ENCODE results near the gene TSPEAR.
A peak's percentile ranks its signal among the peaks of the same experiment; 100 is the strongest.
"Not testable (repeated sequence)": the region's sequence is repeated elsewhere in the genome, so short reads cannot be mapped to it uniquely, and the experiment has no call there.

TSPEAR gene

DNA sequence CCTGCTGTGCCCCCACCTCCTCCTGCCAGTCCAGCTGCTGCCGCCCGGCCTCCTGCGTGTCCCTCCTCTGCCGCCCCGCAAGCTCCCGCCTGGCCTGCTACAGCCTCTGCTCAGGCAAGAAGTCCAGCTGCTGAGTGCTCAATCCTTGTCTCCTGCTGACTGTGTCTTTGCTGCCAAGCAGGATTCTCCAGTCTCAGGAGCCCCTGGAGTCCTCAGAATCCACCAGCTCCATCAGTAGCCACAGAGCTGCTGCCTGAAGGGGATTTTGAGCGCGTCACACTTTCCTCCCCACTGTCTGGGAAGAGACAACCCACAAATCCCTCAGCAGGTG is 64.2 kb downstream of the TSPEAR start:
- TF ChIP-seq, protein P1, sequence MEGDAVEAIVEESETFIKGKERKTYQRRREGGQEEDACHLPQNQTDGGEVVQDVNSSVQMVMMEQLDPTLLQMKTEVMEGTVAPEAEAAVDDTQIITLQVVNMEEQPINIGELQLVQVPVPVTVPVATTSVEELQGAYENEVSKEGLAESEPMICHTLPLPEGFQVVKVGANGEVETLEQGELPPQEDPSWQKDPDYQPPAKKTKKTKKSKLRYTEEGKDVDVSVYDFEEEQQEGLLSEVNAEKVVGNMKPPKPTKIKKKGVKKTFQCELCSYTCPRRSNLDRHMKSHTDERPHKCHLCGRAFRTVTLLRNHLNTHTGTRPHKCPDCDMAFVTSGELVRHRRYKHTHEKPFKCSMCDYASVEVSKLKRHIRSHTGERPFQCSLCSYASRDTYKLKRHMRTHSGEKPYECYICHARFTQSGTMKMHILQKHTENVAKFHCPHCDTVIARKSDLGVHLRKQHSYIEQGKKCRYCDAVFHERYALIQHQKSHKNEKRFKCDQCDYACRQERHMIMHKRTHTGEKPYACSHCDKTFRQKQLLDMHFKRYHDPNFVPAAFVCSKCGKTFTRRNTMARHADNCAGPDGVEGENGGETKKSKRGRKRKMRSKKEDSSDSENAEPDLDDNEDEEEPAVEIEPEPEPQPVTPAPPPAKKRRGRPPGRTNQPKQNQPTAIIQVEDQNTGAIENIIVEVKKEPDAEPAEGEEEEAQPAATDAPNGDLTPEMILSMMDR (IDR thresholded peaks at IDR 0.05; ENCODE audit: unreplicated experiment in 3 of 3) = no peak
- peaks cover 12% of the 10 kb centered on the region for H3K27me3 Mint-ChIP-seq (ENCODE audit: low read depth)
- peak overlapping the region in 1 of 3 experiments; percentile 31 for H3K27ac Mint-ChIP-seq
- H3K4me3 Mint-ChIP-seq = no peak overlapping the region
- peaks cover 33% of the 10 kb centered on the region for H3K9me3 Mint-ChIP-seq
- peaks cover 11% of the 10 kb centered on the region for H3K4me1 Mint-ChIP-seq
- peaks cover 11% of the 10 kb centered on the region for H3K36me3 Mint-ChIP-seq (ENCODE audit: low read depth)

- H3K27ac Mint-ChIP-seq = peak within 1 kb of the TSS in 1 of 3 experiments; percentile 31
- H3K4me1 Mint-ChIP-seq = peaks cover 11% of the 10 kb centered on the region
- H3K27me3 Mint-ChIP-seq (ENCODE audit: low read depth) = peaks cover 12% of the 10 kb centered on the region
- H3K36me3 Mint-ChIP-seq (ENCODE audit: low read depth) = peaks cover 11% of the 10 kb centered on the region
- H3K9me3 Mint-ChIP-seq = peaks cover 36% of the 10 kb centered on the region
- H3K4me3 Mint-ChIP-seq = not testable (repeated sequence)
Observed at GRCh38 chr21:44646366-44647221, 64.8 kb downstream of the TSPEAR start, which contains the start of gene KRTAP10-11. TSS of gene KRTAP10-11 (plus strand) at chr21:44646414. CDS start at chr21:44646459, 45 bp downstream.

- H3K27ac Mint-ChIP-seq = no peak overlapping the region
- H3K9me3 Mint-ChIP-seq = peaks cover 51% of the 10 kb centered on the region
- no peak overlapping the region for H3K4me3 Mint-ChIP-seq
- H3K4me1 Mint-ChIP-seq = peaks cover 11% of the 10 kb centered on the region
- peaks cover 11% of the 10 kb centered on the region for H3K36me3 Mint-ChIP-seq (ENCODE audit: low read depth)
- TF ChIP-seq, protein P1 (IDR thresholded peaks at IDR 0.05; ENCODE audit: unreplicated experiment in 3 of 3) = no peak
- H3K27me3 Mint-ChIP-seq (ENCODE audit: low read depth) = peaks cover 14% of the 10 kb centered on the region
Observed at GRCh38 chr21:44644878-44645277, 66.5 kb downstream of the TSPEAR start.

- Mint-ChIP-seq H3K36me3 (ENCODE audit: low read depth) (peaks cover 11% of the 10 kb centered on the region), H3K4me3 (no peak overlapping the region), H3K27ac (no peak overlapping the region), H3K27me3 (ENCODE audit: low read depth) (peaks cover 16% of the 10 kb centered on the region), H3K4me1 (peaks cover 11% of the 10 kb centered on the region), H3K9me3 (peaks cover 53% of the 10 kb centered on the region)
- TF ChIP-seq, protein P1 (IDR thresholded peaks at IDR 0.05; ENCODE audit: unreplicated experiment in 3 of 3) = no peak
Observed at GRCh38 chr21:44643741-44644310, 67.5 kb downstream of the TSPEAR start.

DNA sequence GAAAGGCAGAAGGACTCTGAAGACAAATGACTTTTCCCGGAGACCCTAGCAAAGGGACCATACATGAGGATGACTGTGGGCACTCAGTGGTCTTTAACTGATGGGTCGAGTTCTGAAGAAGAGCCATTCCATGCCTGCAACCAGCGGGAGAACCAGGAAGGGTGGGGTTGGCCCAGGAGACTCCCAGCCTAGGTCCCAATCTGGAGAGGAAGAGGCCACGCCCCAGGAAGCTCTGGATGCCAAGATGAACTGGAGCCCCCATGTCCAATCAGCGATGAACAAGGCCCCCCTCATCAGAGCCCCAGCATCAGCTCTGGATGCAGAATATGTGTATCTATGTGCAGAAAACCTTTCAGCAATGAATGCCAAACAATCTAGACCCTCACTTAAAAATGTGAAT is 70.6 kb downstream of the TSPEAR start:
- Mint-ChIP-seq H3K4me3 (no peak overlapping the region), H3K27ac (no peak overlapping the region), H3K36me3 (ENCODE audit: low read depth) (peaks cover 8% of the 10 kb centered on the region)

DNA sequence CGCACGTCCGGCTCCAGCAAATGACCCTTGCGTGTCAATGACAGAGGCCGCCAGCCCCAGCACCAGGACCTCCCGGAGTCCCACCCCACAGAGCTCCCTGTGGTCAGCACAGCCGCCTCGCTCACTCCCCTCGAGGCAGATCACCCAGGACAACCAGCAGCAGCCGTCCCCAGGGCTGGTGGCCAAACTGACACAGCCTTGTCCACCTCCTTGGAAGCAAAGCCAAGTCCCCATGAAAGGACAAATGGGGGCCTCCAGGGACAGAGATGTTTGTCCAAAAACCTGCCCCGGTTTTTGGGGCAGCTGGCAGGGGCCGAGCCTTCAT is 72.1 kb downstream of the TSPEAR start:
- Mint-ChIP-seq H3K9me3 (peaks cover 40% of the 10 kb centered on the region), H3K4me3 (no peak overlapping the region), H3K36me3 (ENCODE audit: low read depth) (no peaks in the 10 kb centered on the region), H3K27me3 (ENCODE audit: low read depth) (peaks cover 13% of the 10 kb centered on the region), H3K4me1 (no peaks in the 10 kb centered on the region), H3K27ac (no peak overlapping the region)
- TF ChIP-seq, protein P1 (IDR thresholded peaks at IDR 0.05; ENCODE audit: unreplicated experiment in 3 of 3) = no peak

More for the DNA sequence above, 70.6 kb downstream of the TSPEAR start:
- peaks cover 9% of the 10 kb centered on the region for H3K27me3 Mint-ChIP-seq (ENCODE audit: low read depth)
- H3K4me1 Mint-ChIP-seq = no peaks in the 10 kb centered on the region
- TF ChIP-seq, protein P1 (IDR thresholded peaks at IDR 0.05; ENCODE audit: unreplicated experiment in 3 of 3) = no peak
- peaks cover 47% of the 10 kb centered on the region for H3K9me3 Mint-ChIP-seq

- H3K27ac Mint-ChIP-seq; H3K36me3 Mint-ChIP-seq (ENCODE audit: low read depth); H3K4me3 Mint-ChIP-seq; H3K4me1 Mint-ChIP-seq: not testable (repeated sequence)
- Mint-ChIP-seq H3K27me3 (ENCODE audit: low read depth) (peaks cover 13% of the 10 kb centered on the region), H3K9me3 (peaks cover 35% of the 10 kb centered on the region)
Observed at GRCh38 chr21:44638506-44639330, 72.7 kb downstream of the TSPEAR start.

DNA sequence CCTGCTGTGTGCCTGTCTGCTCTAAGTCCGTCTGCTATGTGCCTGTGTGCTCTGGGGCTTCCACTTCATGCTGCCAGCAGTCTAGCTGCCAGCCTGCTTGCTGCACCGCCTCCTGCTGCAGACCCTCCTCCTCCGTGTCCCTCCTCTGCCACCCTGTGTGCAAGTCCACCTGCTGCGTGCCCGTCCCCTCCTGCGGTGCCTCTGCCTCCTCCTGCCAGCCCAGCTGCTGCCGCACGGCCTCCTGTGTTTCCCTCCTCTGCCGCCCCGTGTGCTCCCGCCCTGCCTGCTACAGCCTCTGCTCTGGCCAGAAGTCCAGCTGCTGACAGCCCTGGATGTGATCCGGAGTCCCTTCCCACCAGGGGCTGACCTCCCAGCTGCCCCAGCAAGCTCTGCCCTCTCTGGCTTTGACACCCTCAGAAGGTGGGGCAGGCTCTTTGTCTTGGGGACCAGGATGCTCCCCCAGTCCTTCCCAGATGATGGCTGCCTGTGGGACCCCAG is 73.5 kb downstream of the TSPEAR start:
- not testable (repeated sequence) for H3K4me3 Mint-ChIP-seq; H3K27ac Mint-ChIP-seq; H3K4me1 Mint-ChIP-seq; H3K36me3 Mint-ChIP-seq (ENCODE audit: low read depth)
- peaks cover 33% of the 10 kb centered on the region for H3K9me3 Mint-ChIP-seq
- peaks cover 18% of the 10 kb centered on the region for H3K27me3 Mint-ChIP-seq (ENCODE audit: low read depth)

Measured in nephron (organoid).